Activated naive CD8-positive, alpha-beta T cell treated with anti-CD3 and anti-CD28 coated beads, Interleukin-2, amount 50 U/mL, for 24 hours (primary cell): ENCODE results near the gene LGALS7.
A peak's percentile ranks its signal among the peaks of the same experiment; 100 is the strongest.

Experiments used
- ATAC-seq: fragments of 150-1000 bp; cut with Tn5 transposase; one replicate; pipeline ENCODE4 v1.10.0; 2021
- DNase-seq: peaks from one replicate; pipeline ENCODE4 v3.0.0; 2021
- H3K27ac Mint-ChIP-seq: one replicate; pipeline ENCODE4 v1.8.0; 2021; ENCODE audit warnings: mild to moderate bottlenecking, mixed read lengths
- H3K27me3 Mint-ChIP-seq: one replicate; pipeline ENCODE4 v1.8.0; 2021; ENCODE audit warnings: mixed read lengths
- H3K36me3 Mint-ChIP-seq: one replicate; pipeline ENCODE4 v1.8.0; 2021; ENCODE audit warnings: low read depth, mixed read lengths
- H3K4me1 Mint-ChIP-seq: one replicate; pipeline ENCODE4 v1.8.0; 2021; ENCODE audit warnings: mixed read lengths
- H3K4me3 Mint-ChIP-seq: one replicate; pipeline ENCODE4 v1.8.0; 2021; ENCODE audit warnings: mild to moderate bottlenecking, moderate library complexity, mixed read lengths
- H3K9me3 Mint-ChIP-seq: one replicate; pipeline ENCODE4 v1.8.0; 2021; ENCODE audit warnings: mixed read lengths

The LGALS7 gene

GRCh38 chr19:38734426-38735256, 38.7 kb downstream of the LGALS7 start:
- H3K9me3 Mint-ChIP-seq: no peaks in the 10 kb centered on the region
- peaks cover 2% of the 10 kb centered on the region for H3K36me3 Mint-ChIP-seq
- ATAC-seq: no peak
- peak; percentile 41 for DNase-seq
- H3K4me3 Mint-ChIP-seq: peak overlapping the region; percentile 61
- peak overlapping the region; percentile 39 for H3K27ac Mint-ChIP-seq
- H3K27me3 Mint-ChIP-seq: peaks cover 4% of the 10 kb centered on the region
- H3K4me1 Mint-ChIP-seq: peaks cover 38% of the 10 kb centered on the region

DNA sequence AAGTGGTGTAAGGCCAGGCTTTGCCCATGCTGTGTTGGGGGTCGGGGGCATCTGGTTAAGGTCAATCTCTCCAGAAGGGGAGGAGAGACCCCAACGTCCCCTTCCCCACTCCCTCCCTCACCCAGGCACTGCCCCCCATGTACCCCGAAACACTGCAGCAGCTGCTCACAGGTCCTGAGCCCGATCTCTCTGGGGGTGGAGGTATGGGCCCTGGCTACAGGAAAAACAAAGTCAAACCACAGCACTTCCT, 39.2 kb downstream of the LGALS7 start:
- Mint-ChIP-seq H3K4me1 (peaks cover 35% of the 10 kb centered on the region), H3K27ac (peak overlapping the region; percentile 27), H3K9me3 (no peaks in the 10 kb centered on the region), H3K36me3 (peaks cover 4% of the 10 kb centered on the region), H3K27me3 (peaks cover 4% of the 10 kb centered on the region), H3K4me3 (no peak overlapping the region)
- DNase-seq (no peak), ATAC-seq (peak; percentile 42)

- Mint-ChIP-seq H3K27ac (peak overlapping the region; percentile 18), H3K4me1 (peaks cover 31% of the 10 kb centered on the region), H3K36me3 (peaks cover 4% of the 10 kb centered on the region), H3K4me3 (no peak overlapping the region), H3K9me3 (no peaks in the 10 kb centered on the region), H3K27me3 (peaks cover 4% of the 10 kb centered on the region)
- no peak for DNase-seq
- ATAC-seq: no peak
These were observed 39.7 kb downstream of the LGALS7 start for GRCh38 chr19:38733493-38734175.

- no peak for ATAC-seq
- peaks cover 28% of the 10 kb centered on the region for H3K4me1 Mint-ChIP-seq
- H3K36me3 Mint-ChIP-seq: peaks cover 6% of the 10 kb centered on the region
- DNase-seq: no peak
- H3K9me3 Mint-ChIP-seq: no peaks in the 10 kb centered on the region
- H3K27me3 Mint-ChIP-seq: peaks cover 4% of the 10 kb centered on the region
- H3K27ac Mint-ChIP-seq: no peak overlapping the region
- no peak overlapping the region for H3K4me3 Mint-ChIP-seq
These were observed 40.1 kb downstream of the LGALS7 start for GRCh38 chr19:38733241-38733492.

- no peak for DNase-seq
- no peaks in the 10 kb centered on the region for H3K27me3 Mint-ChIP-seq
- peak overlapping the region; percentile 22 for H3K27ac Mint-ChIP-seq
- H3K4me1 Mint-ChIP-seq: peaks cover 23% of the 10 kb centered on the region
- H3K4me3 Mint-ChIP-seq: no peak overlapping the region
- ATAC-seq: no peak
- H3K9me3 Mint-ChIP-seq: no peaks in the 10 kb centered on the region
- H3K36me3 Mint-ChIP-seq: peaks cover 6% of the 10 kb centered on the region
These were observed 41.5 kb downstream of the LGALS7 start for GRCh38 chr19:38731654-38732301.

DNA sequence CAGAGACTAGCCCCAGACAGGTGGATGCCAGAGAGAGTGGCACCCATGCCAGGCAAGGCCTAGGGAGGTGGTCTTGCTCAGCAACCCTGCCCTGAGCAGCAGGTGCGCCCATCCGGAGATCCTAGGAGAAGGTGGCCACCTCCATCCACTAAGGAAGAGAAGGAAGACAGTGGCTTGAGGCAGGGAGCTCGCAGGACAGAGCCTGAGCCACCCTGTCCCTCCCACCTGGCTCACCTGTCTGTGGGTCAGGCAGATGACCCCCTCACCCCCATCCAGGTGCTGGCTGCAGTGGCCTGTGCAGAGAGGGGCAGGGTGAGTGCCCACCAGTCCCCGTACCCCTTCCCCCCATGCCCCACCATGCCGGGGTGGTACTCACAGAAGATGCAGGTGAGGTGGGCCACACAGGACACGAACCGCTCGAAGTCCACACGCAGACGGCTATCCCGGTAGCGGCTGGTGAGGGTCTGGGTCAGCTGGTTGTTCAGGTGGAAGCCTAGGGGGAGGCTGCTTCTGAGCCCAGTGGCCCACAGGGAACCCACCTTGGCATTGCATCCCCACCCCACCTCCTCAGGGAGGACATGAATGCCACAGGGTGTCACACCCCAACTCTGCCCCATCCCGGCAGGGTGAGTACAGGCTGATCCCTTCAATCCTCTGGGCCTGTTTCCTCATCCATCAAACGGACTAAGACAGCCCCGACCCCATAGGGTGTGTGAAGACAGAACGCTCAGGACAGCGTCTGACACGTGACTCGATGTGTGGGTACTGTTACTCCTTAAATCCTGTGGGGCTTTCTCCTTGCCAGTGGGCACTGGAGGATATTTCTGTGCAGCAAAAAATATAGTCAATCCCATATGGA, 42.4 kb downstream of the LGALS7 start:
- DNase-seq (no peak), ATAC-seq (no peak)
- peaks cover 28% of the 10 kb centered on the region for H3K4me1 Mint-ChIP-seq
- no peaks in the 10 kb centered on the region for H3K27me3 Mint-ChIP-seq
- no peak overlapping the region for H3K4me3 Mint-ChIP-seq
- peak overlapping the region; percentile 22 for H3K27ac Mint-ChIP-seq
- no peaks in the 10 kb centered on the region for H3K9me3 Mint-ChIP-seq
- peaks cover 15% of the 10 kb centered on the region for H3K36me3 Mint-ChIP-seq

GRCh38 chr19:38730470-38730730, 42.9 kb downstream of the LGALS7 start:
- H3K4me3 Mint-ChIP-seq: no peak overlapping the region
- ATAC-seq (no peak), DNase-seq (no peak)
- H3K27me3 Mint-ChIP-seq: no peaks in the 10 kb centered on the region
- H3K9me3 Mint-ChIP-seq: no peaks in the 10 kb centered on the region
- no peak overlapping the region for H3K27ac Mint-ChIP-seq
- H3K4me1 Mint-ChIP-seq: peaks cover 29% of the 10 kb centered on the region
- H3K36me3 Mint-ChIP-seq: peaks cover 18% of the 10 kb centered on the region

- DNase-seq (peak; percentile 88), ATAC-seq (peak; percentile 65)
- Mint-ChIP-seq H3K27ac (no peak overlapping the region), H3K36me3 (peaks cover 18% of the 10 kb centered on the region), H3K27me3 (no peaks in the 10 kb centered on the region), H3K9me3 (no peaks in the 10 kb centered on the region), H3K4me1 (peaks cover 25% of the 10 kb centered on the region), H3K4me3 (no peak overlapping the region)
These were observed 43.5 kb downstream of the LGALS7 start for GRCh38 chr19:38729653-38730469.

GRCh38 chr19:38728752-38729541, 44.4 kb downstream of the LGALS7 start:
- DNase-seq (no peak), ATAC-seq (no peak)
- H3K36me3 Mint-ChIP-seq: peaks cover 18% of the 10 kb centered on the region
- H3K9me3 Mint-ChIP-seq: no peaks in the 10 kb centered on the region
- peaks cover 16% of the 10 kb centered on the region for H3K4me1 Mint-ChIP-seq
- no peaks in the 10 kb centered on the region for H3K27me3 Mint-ChIP-seq
- H3K27ac Mint-ChIP-seq: no peak overlapping the region
- H3K4me3 Mint-ChIP-seq: no peak overlapping the region

DNA sequence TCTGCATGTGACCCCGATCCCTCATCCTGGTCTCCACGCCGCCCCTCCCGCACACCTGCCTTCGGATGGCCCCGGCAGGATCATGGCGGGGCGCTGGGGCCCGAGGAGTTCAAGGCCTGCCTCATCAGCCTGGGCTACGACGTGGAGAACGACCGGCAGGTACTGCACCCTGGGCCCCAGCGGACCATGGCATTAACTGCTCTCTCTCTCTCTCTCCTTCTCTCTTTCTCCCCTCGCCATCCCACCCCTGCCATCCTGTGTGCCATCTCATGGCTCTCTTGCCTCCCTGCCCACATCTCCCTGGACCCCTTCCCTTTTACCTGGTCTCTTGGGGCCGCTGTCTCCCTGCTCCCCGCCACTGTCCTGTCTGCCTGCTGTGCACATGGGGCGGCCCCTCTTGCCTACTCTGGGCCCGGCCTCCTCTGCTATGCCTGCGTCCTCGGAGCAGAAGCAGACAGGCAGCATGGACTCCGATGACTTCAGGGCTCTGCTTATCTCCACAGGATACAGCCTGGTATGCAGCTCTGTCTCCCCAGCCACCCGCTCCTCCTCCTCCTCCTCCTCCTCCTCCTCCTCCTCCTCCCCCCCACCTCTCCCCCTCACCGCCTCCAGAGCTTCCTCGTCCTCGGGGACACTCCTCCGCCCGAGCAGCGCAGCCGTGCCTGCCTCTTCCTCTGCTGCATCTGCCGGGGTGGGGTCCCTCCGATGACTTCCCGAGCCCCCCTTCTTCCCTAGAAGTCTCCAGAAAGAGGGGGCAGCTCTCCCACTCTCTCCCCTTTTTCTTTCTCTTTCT, 45.3 kb downstream of the LGALS7 start:
- H3K36me3 Mint-ChIP-seq: peaks cover 18% of the 10 kb centered on the region
- no peak overlapping the region for H3K4me3 Mint-ChIP-seq
- no peaks in the 10 kb centered on the region for H3K9me3 Mint-ChIP-seq
- ATAC-seq: no peak
- peaks cover 12% of the 10 kb centered on the region for H3K4me1 Mint-ChIP-seq
- no peaks in the 10 kb centered on the region for H3K27me3 Mint-ChIP-seq
- H3K27ac Mint-ChIP-seq: no peak overlapping the region
- DNase-seq: no peak

DNA sequence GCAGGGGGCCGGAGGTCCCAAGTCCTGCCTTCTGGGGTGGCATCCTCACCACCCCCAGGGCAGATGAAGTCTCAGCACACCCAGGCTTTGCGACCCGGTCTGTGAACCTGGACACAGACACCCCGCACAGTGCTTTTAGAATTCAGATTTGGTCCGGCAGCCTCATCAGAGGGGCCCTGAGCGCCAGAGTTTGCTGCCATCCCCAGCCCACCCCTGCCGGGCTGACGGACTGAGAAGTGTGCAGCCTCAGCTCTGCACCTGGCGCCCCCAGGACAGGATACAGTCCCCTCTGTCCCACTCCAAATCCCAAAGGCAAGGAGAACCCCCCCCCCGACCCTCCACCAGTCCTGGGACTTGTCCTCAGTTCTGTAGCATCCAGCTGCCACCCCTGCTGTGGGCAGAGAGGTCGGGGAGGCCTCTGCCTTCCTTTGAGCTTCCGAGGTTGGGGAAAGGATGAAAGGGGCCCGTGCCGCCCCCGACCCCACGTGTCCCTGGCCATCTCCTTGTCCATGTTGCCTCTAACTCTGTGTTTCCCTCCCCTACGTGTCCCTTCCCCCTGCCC, 45.9 kb downstream of the LGALS7 start:
- H3K27ac Mint-ChIP-seq: no peak overlapping the region
- peaks cover 12% of the 10 kb centered on the region for H3K4me1 Mint-ChIP-seq
- H3K9me3 Mint-ChIP-seq: no peaks in the 10 kb centered on the region
- no peak for ATAC-seq
- DNase-seq: no peak
- no peak overlapping the region for H3K4me3 Mint-ChIP-seq
- H3K27me3 Mint-ChIP-seq: no peaks in the 10 kb centered on the region
- H3K36me3 Mint-ChIP-seq: peaks cover 18% of the 10 kb centered on the region

GRCh38 chr19:38726761-38727301, 46.5 kb downstream of the LGALS7 start:
- H3K27ac Mint-ChIP-seq: peak overlapping the region; percentile 39
- H3K27me3 Mint-ChIP-seq: no peaks in the 10 kb centered on the region
- peaks cover 12% of the 10 kb centered on the region for H3K4me1 Mint-ChIP-seq
- no peaks in the 10 kb centered on the region for H3K9me3 Mint-ChIP-seq
- peaks cover 18% of the 10 kb centered on the region for H3K36me3 Mint-ChIP-seq
- ATAC-seq (no peak), DNase-seq (peak; percentile 26)
- H3K4me3 Mint-ChIP-seq: no peak overlapping the region
